ENCODE data around the gene ARMC3.
A peak's percentile ranks its signal among the peaks of the same experiment; 100 is the strongest.
"Not testable (repeated sequence)": the region's sequence is repeated elsewhere in the genome, so short reads cannot be mapped to it uniquely, and the experiment has no call there.

ARMC3 gene

GRCh38 chr10:22927166-22927565, 687 bp upstream of the ARMC3 start:
- peak; percentile 2 for DNase-seq (ENCODE audit: low spot score)

- not testable (repeated sequence) for DNase-seq (ENCODE audit: low spot score)
Measured at GRCh38 chr10:22929053-22929452, 1.2 kb downstream of the ARMC3 start.

GRCh38 chr10:22931948-22932347, 4.1 kb downstream of the ARMC3 start:
- DNase-seq (ENCODE audit: low spot score), result no peak

GRCh38 chr10:22932626-22933370, 4.9 kb downstream of the ARMC3 start:
- DNase-seq (ENCODE audit: low spot score), result no peak

- DNase-seq (ENCODE audit: low spot score), result no peak
Measured at GRCh38 chr10:22934726-22935125, 6.9 kb downstream of the ARMC3 start.

GRCh38 chr10:22942437-22942836, 14.6 kb downstream of the ARMC3 start:
- DNase-seq (ENCODE audit: low spot score), result no peak

- no peak for DNase-seq (ENCODE audit: low spot score)
Measured at GRCh38 chr10:22945934-22946673, 18.3 kb downstream of the ARMC3 start.

GRCh38 chr10:22954970-22955369, 27.1 kb downstream of the ARMC3 start:
- DNase-seq (ENCODE audit: low spot score), result no peak

GRCh38 chr10:22958338-22958737, 30.5 kb downstream of the ARMC3 start:
- no peak for DNase-seq (ENCODE audit: low spot score)

- DNase-seq (ENCODE audit: low spot score), result no peak
Measured at GRCh38 chr10:22959292-22959691, 31.4 kb downstream of the ARMC3 start.

- DNase-seq (ENCODE audit: low spot score), result no peak
Measured at GRCh38 chr10:22959950-22960349, 32.1 kb downstream of the ARMC3 start.

GRCh38 chr10:22962817-22963216, 35.0 kb downstream of the ARMC3 start:
- no peak for DNase-seq (ENCODE audit: low spot score)

- no peak for DNase-seq (ENCODE audit: low spot score)
Measured at GRCh38 chr10:22969704-22970103, 41.9 kb downstream of the ARMC3 start.

- DNase-seq (ENCODE audit: low spot score), result peak; percentile 70
Measured at GRCh38 chr10:22976534-22976933, 48.7 kb downstream of the ARMC3 start.

- no peak for DNase-seq (ENCODE audit: low spot score)
Measured at GRCh38 chr10:22977751-22978150, 49.9 kb downstream of the ARMC3 start.

- no peak for DNase-seq (ENCODE audit: low spot score)
Measured at GRCh38 chr10:22978287-22978686, 50.4 kb downstream of the ARMC3 start.

- DNase-seq (ENCODE audit: low spot score), result no peak
Measured at GRCh38 chr10:22978918-22979317, 51.1 kb downstream of the ARMC3 start.

GRCh38 chr10:22980822-22981221, 53.0 kb downstream of the ARMC3 start:
- DNase-seq (ENCODE audit: low spot score), result no peak

GRCh38 chr10:22984066-22984465, 56.2 kb downstream of the ARMC3 start:
- DNase-seq (ENCODE audit: low spot score), result peak; percentile 52

GRCh38 chr10:22986771-22987542, 59.1 kb downstream of the ARMC3 start:
- DNase-seq (ENCODE audit: low spot score), result peak; percentile 68

- DNase-seq (ENCODE audit: low spot score), result peak; percentile 83
Measured at GRCh38 chr10:22988581-22989360, 60.9 kb downstream of the ARMC3 start.

GRCh38 chr10:22990443-22990842, 62.6 kb downstream of the ARMC3 start:
- DNase-seq (ENCODE audit: low spot score), result no peak

All from putamen (tissue), 1 donor.